BE2C (cell line): Measurements from ENCODE around the gene KPNA3.

Source experiments
- DNase-seq: peaks from one replicate; pipeline ENCODE4 v3.0.0-alpha.2; 2020
- H3K27me3 ChIP-seq: fragments of 250-450 bp; sonication (Bioruptor Pico); 2 replicates; pipeline ENCODE4 v1.5.1; 2020; ENCODE audit warnings: mild to moderate bottlenecking
- H3K36me3 ChIP-seq: fragments of 250-450 bp; sonication (Bioruptor Pico); 2 replicates; pipeline ENCODE4 v1.5.1; 2020; ENCODE audit warnings: mild to moderate bottlenecking
- H3K4me1 ChIP-seq: fragments of 250-450 bp; sonication (Bioruptor Pico); 2 replicates; pipeline ENCODE4 v1.5.1; 2020
- H3K4me3 ChIP-seq: 2 replicates; pipeline ENCODE4 v1.5.1; 2011; ENCODE audit warnings: low read depth, low read length
- H3K9me3 ChIP-seq: fragments of 250-450 bp; sonication (Bioruptor Pico); 2 replicates; pipeline ENCODE4 v1.5.1; 2020
- TF ChIP-seq, protein P1 (sequence below): IDR thresholded peaks from 2 replicates; pipeline ENCODE4 v1.5.1; 2012; ENCODE audit warnings: mild to moderate bottlenecking, low read depth, low read length

The KPNA3 gene

DNA sequence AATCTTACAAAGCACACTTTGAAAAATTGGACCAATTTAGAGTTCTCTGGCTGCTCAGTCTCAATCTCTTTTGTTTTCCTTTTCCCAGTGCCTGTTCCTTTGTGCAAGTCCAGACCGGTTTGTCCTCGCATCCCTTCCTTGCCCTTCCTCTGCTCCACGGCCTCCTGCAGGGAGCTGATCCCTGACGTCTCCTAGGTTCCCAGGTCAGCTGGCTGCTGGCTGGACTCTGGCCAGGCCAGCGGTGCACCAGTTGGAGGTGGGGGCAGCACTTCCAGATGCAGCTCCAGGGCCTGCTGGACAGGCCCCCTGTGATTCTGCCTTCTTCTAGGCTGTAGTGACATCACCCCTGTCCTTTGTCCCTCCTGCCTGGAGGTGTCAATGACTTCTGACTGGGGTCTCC is 44.0 kb upstream of the KPNA3 start:
- H3K4me1 ChIP-seq = no peaks in the 10 kb centered on the region
- peak; percentile 13 for DNase-seq

DNA sequence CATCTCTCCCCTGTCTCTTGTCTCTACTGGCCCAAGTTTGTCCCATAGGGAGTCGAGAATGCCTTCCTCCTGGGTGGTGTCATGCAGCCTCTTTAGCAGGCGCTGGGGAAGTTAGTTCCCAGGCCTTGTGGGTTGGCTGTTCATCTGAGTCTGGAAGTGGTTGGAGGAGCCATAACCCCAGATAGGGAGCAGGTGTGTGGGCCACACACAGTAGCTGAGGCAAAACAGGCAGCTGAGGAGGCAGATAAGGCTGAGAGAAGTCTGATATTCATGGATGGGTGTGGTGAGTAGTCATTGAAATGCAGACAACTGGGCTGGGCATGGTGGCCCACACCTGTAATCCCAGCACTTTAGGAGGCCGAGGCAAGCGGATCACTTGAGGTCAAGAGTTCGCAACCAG is 40.9 kb upstream of the KPNA3 start:
- Histone ChIP-seq H3K4me3 (no peak overlapping the region), H3K36me3 (no peaks in the 10 kb centered on the region), H3K4me1 (no peaks in the 10 kb centered on the region), H3K9me3 (no peaks in the 10 kb centered on the region; the same call in 1 of the 2 replicates), H3K27me3 (no peaks in the 10 kb centered on the region)
- TF ChIP-seq, protein P1, sequence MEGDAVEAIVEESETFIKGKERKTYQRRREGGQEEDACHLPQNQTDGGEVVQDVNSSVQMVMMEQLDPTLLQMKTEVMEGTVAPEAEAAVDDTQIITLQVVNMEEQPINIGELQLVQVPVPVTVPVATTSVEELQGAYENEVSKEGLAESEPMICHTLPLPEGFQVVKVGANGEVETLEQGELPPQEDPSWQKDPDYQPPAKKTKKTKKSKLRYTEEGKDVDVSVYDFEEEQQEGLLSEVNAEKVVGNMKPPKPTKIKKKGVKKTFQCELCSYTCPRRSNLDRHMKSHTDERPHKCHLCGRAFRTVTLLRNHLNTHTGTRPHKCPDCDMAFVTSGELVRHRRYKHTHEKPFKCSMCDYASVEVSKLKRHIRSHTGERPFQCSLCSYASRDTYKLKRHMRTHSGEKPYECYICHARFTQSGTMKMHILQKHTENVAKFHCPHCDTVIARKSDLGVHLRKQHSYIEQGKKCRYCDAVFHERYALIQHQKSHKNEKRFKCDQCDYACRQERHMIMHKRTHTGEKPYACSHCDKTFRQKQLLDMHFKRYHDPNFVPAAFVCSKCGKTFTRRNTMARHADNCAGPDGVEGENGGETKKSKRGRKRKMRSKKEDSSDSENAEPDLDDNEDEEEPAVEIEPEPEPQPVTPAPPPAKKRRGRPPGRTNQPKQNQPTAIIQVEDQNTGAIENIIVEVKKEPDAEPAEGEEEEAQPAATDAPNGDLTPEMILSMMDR = no peak
- DNase-seq = no peak

More for the DNA sequence above, 44.0 kb upstream of the KPNA3 start:
- Histone ChIP-seq H3K4me3 (no peak overlapping the region), H3K36me3 (no peaks in the 10 kb centered on the region), H3K27me3 (no peaks in the 10 kb centered on the region), H3K9me3 (no peaks in the 10 kb centered on the region)
- TF ChIP-seq, protein P1 = no peak

DNA sequence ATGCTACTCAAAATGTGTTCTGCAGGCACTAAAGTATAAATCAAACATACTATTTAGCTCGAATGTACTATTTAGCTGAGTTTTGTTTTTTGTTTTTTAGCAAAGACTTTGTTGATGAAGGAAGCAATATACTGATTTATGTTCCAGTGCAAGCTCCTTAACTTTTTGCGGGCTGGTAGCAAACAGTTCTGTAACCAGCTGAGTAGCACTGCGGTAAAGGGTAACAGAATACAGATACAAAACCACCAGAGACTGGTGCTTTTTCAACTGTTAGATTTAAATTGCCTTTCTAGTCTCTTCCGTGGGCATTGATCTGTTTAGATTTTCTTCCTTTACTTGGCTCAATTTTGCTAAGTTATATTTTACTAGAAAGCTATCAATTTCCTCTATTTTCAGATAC is 39.0 kb upstream of the KPNA3 start:
- Histone ChIP-seq H3K4me3 (no peak overlapping the region), H3K27me3 (no peaks in the 10 kb centered on the region), H3K36me3 (no peaks in the 10 kb centered on the region), H3K4me1 (no peaks in the 10 kb centered on the region), H3K9me3 (no peaks in the 10 kb centered on the region; the same call in 1 of the 2 replicates)
- DNase-seq = no peak
- TF ChIP-seq, protein P1 = no peak

DNA sequence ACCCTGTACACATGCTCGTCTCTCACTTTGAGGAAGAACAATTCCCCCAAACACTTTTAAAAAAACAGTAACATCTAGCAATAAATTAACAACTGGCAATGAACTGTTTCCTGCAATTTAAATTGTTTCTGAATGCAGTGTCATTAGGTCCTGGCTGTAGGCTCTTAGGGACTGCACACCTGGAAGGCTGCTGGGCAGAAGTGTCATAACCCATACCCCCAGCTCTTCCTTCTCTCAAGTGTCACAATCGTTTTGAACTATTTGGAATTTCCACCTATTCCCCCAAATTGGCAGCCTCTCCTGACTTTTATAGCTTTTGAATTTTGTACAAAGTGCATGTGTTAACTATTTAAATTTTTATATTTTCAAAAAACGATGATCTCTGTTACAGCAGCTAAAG is 38.2 kb upstream of the KPNA3 start:
- no peaks in the 10 kb centered on the region for H3K4me1 ChIP-seq
- TF ChIP-seq, protein P1 = no peak
- no peaks in the 10 kb centered on the region for H3K27me3 ChIP-seq
- no peak for DNase-seq
- H3K9me3 ChIP-seq = no peaks in the 10 kb centered on the region; the same call in 1 of the 2 replicates
- H3K4me3 ChIP-seq = no peak overlapping the region
- H3K36me3 ChIP-seq = no peaks in the 10 kb centered on the region

DNA sequence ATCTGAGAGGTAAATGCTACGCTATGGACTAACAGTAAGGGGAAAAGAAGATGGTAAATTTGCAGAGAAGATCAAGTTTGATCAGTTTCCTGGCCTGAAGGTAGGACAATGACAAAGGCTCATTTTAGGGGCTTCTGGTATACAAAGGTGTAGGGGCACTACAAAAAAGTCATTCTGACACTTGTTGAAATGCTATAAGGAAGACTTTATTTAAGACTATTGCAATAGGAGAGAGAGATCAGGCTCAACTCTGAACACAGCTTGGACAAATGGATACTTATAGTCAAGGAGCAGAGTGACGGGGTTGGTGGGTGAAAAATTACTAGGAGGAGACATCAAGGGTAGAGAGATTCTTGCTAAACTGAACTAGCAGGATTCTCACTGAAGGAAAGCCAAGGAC is 37.2 kb upstream of the KPNA3 start:
- Histone ChIP-seq H3K27me3 (no peaks in the 10 kb centered on the region), H3K4me3 (no peak overlapping the region), H3K9me3 (no peaks in the 10 kb centered on the region; the same call in 1 of the 2 replicates), H3K36me3 (no peaks in the 10 kb centered on the region), H3K4me1 (no peaks in the 10 kb centered on the region)
- TF ChIP-seq, protein P1 = no peak
- no peak for DNase-seq

DNA sequence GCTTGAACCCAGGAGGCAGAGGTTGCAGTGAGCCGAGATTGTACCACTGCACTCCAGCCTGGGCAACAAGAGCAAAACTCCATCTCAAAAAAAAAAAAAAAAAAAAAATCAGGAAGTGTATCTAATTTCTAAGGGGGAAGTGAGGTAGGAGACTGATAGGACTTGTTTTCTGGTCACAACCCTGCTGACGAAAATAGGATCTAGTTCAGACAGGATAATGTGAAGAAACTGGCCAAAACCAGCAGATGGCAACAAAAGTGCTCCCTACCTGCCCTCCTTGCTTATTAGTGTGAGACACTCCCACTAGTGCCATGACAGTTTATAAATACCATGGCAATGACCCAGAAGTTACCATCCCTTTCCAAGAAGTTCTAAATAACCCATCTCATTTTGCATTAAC is 36.0 kb upstream of the KPNA3 start:
- Histone ChIP-seq H3K36me3 (no peaks in the 10 kb centered on the region), H3K27me3 (no peaks in the 10 kb centered on the region), H3K4me3 (no peak overlapping the region), H3K9me3 (no peaks in the 10 kb centered on the region; the same call in 1 of the 2 replicates), H3K4me1 (no peaks in the 10 kb centered on the region)
- TF ChIP-seq, protein P1 = no peak
- DNase-seq = no peak
